Stimulated activated CD4-positive, alpha-beta T cell treated with anti-CD3 and anti-CD28 coated beads, Interleukin-1b, Interleukin-23, amount 100 ng/mL, for 1 hour (primary cell): ENCODE results near the gene LYRM4.

ENCODE experiments used
- DNase-seq, 2 donors: peaks; one replicate each; pipeline ENCODE4 v3.0.0-alpha.2; 2020; ENCODE audit warnings: low read depth in 2 of 2

LYRM4 gene

GRCh38 chr6:5280920-5281319 is 20.2 kb upstream of the LYRM4 start:
- DNase-seq, result no peak

DNA sequence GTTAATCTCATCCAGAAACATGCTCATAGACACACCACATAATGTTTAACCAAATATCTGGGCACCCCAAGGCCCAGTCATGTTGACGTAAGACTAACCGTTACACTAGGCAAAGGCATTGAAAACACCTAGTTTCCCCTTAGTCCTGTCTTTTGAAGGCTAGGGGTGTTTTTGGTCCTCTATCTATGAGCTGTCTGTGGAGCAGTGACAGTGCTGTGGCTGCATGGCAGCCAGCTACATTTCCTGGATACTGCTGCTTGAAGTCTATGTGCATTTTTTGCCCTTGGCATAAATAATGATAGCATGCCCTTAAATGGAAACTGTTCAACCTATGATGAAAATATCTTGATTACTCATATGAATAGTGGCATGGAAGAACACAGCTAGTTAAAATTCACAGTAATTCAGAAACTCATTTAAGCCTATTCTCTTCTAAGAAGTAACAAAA is 19.2 kb upstream of the LYRM4 start:
- DNase-seq, result no peak

DNA sequence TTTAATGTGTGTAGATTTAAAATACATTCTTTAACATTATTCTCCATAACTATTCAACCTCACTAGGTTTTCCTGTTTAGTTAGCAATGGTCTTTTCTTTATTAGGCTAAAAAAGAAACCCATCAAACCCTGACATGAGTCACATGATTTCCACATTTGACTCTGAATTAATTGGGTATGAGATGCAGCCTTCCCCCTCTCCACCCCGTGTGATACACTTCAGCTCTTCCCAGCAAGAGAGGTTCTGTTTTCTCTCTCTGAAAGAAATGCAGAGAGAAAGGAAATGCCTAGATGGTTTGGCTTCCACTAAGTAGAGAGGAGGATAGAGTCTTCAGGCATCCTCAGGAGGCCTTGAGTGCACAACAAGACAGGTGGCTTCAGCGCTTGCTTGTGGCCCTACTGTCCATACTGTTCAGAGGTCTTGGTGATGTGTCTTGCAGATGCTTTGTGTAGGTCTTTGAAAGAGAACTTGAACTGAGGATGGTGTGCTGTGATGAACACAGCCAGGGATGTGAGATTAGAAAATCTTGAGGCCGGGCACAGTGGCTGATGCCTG is 17.9 kb upstream of the LYRM4 start:
- DNase-seq, result no peak

GRCh38 chr6:5278047-5278446 is 17.3 kb upstream of the LYRM4 start:
- DNase-seq, result no peak

DNA sequence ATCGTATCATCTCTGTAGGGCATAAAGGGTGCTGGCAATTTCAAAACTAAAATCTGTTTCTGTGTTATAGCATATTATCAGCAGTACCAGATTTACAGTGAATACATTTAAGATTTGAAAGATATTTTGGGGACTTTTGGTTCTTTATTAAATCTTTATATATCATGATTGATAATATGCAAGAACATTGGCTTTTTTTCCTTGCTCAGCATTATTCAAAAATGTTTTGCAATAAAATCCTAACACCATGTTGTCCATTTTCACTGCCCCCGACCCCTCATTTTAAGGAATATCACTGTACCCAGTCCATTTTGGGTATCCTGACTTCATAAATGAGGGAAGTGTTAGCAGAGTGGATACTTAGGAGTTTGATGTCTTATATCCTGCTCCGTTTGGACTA is 16.8 kb upstream of the LYRM4 start:
- DNase-seq, result no peak

DNA sequence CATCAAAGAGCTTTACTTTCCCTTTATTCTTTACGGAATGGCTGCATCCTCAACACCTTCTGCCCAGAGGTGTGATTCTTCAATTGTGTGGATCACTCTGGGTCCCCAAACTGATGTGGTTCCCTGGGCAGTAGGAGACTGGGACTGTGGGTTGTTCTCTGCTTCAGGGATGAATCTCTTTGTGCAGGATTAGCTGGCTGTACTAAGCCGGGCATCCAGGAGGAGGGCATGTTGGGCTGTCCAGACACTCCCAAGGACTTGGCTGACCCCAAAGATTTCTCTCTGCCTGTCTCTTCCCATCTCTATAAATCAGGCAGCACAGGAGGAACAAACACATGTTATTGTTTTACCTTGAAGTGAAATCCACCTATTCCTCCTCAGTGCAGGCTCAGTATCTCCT is 15.8 kb upstream of the LYRM4 start:
- DNase-seq, result no peak

DNA sequence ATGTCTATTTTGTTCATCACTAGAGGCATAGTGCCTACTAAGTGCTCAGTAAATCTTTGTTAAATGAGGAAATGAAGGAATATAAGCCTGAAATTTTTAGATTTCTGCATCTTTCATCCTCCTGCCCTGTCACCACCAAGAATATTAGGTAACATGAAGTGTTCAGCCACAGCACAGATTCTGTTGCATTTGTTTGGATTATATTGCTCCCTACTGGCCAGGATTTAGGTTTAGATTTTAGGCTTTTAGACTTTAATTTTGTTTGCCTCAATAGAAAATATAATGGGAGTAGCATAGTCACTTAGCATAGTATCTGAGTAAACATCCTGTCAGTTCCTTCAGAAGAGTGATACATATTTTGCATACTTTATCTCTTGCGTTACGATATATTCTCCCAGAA is 14.7 kb upstream of the LYRM4 start:
- no peak for DNase-seq

DNA sequence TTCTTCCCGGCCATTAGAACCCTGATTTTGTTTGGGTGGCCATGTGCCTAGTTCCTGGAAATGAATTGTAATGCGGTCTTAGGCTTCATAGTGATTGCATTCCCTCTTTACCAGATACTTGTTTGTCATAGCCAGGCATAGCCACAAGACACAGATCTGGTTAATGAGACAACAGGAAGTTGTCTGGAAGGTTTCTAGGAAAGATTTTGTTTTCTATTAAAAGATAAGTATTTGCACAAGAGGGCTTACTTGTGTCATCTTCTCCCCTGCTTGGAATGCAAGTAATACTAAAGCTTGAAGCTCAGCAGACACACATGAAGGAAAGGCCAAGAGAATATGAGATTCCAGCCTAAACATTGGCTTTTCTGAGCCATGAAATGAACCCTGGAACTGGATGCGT is 13.5 kb upstream of the LYRM4 start:
- no peak for DNase-seq

DNA sequence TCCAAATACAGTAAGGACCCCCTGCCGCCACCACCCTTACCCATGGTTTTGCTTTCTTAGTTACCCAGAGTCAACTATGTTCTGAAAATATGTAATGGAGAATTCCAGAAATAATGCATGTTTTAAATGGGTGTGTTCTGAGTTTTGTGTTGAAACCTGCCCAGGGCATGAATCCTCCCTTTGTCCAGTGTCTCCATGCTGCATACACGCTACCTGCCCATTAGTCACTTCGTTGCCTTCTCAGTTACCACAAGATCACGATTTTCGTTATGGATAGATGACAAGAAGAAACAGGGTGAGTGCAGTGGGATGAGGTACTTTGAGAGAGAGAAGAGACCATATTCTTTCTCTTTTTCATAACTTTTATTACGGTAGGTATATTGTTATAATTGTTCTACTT is 11.2 kb upstream of the LYRM4 start:
- no peak for DNase-seq

- DNase-seq, result no peak
Observed at GRCh38 chr6:5270093-5270680, 9.4 kb upstream of the LYRM4 start.

- DNase-seq, result no peak
Observed at GRCh38 chr6:5266423-5266822, 5.7 kb upstream of the LYRM4 start.

DNA sequence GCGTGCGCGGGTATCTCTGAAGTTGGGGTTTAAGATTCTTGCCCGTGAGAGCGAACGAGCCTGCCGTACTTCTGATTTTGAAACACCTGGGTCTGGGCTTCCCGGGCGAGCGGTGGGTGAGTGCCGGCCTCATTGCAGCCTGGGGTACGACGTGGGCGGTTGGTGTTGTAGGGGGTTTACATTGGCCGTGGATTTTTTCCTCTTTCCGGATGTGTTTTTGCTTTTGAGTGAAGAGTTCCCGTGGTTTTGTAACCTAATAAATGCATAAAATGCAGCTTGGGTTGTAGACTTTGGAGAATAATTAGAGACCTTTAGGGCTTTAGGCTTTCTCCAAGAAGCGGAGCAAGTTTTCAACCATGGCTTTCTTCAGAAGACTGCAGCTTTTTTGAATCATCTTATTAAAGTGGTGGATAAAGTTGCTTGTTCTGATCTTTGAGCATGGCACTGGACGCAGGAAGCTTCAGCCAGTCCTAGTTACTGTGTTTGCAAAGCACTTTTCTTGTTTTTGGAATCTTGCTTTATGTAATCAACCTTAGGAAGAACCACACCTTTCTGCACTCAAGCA is 877 bp upstream of the LYRM4 start:
- no peak for DNase-seq

GRCh38 chr6:5260111-5260620 is 584 bp downstream of the LYRM4 start:
- peak; percentile 37 to 40 for DNase-seq

- no peak for DNase-seq
Observed at GRCh38 chr6:5259428-5259827, 1.3 kb downstream of the LYRM4 start.

DNA sequence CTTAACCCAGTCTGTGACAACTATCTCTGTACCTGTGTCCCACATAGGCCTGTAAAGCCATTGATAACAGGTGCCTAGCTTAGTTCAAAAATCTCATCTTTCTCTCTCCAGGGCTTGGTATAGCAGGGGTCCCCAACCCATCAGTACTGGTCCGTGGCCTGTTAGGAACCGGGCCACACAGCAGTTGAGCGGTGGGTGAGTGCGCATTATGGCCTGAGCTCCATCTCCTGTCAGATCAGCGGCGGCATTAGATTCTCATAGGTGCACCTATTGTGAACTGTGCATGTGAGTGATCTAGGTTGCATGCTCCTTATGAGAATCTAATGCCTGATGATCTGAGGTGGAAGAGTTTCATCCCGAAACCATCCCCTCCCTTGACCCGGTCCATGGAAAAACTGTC is 3.4 kb downstream of the LYRM4 start:
- no peak for DNase-seq

DNA sequence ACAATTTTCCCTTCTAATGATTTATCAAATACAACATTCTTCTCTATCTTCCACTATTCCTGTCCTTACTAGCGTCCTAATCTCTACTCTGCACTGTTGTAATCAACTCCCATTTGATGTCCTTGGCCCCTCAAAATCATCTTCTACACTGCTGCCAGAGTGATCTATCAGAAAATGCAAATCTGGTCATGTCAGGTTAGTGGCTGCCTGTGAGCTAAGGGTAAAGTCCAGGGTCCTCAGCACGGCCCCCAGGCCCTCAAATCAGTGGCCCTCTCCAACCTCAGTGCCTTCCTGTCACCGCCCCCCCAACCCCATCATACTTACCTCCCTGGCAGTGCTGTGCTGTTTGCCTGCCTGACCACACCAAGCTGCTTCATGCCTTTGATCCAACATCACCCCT is 3.8 kb downstream of the LYRM4 start:
- DNase-seq, result no peak

GRCh38 chr6:5250911-5251310 is 9.8 kb downstream of the LYRM4 start:
- DNase-seq, result no peak

DNA sequence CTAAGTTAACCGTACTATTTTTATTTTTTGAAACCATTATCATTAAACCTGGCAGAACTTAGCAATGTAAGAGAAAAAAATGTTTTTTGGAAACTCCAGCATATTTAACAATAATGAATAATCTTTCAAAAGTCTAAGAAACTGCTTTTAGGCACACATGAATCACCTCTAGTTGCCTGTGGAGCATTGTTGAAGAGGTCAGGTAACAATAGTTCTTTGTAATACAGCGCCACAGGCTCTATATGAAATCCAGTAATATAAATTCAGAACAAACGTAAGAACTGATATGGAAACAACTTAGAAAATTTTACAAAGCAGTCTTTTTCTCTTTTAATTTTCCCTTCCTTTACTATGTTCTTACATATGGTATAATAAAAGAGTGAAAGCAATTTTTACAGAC is 10.3 kb downstream of the LYRM4 start:
- DNase-seq, result no peak

DNA sequence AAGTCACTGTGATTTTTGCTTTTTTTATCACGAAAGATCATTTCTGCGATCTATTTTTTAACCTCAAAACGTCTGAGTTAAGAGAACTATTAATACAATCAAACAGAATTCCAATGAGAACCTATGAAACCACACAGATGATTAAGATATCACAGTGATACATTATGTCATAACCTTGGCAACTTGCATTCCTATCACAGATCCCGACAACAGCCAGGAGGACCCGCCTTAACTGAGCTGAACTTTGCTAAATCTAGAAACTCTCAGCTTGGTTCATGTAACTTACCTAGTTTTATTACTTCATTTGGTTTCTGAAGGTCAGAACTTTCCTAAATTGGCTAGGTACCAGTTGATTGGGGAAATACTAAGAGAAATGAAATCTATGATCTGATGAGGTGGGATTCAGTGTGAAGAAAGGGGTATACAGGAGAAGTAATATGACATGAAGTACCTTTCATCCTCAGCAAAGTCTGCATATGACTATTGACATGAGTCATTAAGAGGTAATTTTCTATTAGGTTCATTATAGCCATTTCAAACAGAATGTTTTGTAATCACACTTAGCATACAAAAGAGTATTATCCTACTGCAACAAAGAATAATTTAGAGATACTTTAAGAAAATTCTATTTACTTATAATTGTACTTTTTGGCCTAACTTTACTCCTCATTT is 11.2 kb downstream of the LYRM4 start:
- no peak for DNase-seq

DNA sequence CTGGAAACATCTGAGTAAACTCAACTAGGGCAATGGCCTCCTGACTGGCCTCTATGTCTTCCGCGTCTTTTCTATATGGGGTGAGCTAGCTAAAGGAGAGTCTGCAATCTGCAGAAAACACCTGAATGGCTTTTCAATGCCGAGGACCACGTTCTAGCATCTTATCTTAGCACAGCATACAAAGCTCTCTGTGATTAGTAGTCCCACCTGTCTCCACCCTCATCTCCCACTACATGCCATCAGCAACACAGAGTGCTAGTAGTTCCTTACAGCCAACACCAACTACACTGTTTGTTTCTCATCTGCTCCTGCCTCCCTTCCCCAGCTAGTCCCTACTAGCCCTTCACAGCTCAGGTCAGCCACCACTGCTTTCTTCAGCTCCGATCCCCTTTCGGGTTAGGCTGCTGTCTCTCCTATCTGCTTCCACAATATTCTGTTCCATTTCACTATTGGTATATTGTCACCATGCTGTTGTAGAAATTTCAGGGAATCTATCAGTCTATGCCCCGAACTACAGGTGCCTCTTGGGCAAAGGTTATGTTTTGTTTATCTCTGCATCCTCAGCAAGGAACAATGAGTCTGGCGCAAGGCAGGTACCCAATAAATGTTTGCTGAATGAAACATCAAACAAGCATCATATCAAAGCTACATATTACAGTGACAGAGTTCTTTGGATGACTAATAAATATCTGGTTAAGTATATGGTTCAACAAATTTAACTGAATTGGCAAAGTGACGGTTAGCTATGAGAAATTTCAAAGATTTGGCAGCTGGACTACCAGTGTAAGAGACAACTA is 12.2 kb downstream of the LYRM4 start:
- DNase-seq, result no peak

DNA sequence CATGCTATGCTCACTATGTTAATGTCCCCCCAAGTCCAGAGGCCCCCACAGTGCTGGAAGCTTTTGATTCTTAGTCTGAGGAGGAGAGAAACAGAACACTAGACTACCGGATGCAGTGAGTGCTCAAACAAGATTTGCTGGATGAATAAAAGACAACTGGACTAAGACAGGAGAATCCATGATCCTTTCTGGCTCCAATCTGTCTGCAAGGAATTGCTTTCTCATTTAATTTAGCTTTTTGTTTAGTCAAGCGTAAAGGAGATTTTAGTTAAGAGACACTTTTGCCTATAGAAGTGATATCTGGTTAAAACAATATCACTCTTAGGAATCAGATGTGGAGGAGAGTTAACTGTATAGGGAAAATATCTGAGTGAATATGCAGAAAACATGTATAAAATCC is 13.5 kb downstream of the LYRM4 start:
- no peak for DNase-seq
